BLaER1 (cell line): ENCODE data around the gene JPT2.
"Not testable (repeated sequence)": the region's sequence is repeated elsewhere in the genome, so short reads cannot be mapped to it uniquely, and the experiment has no call there.

Experiments used
- H3K27ac ChIP-seq: shearing (Covaris generic); formaldehyde crosslinking; 2 replicates; pipeline ENCODE4 v1.8.1; 2022
- H3K27me3 ChIP-seq: shearing (Covaris generic); formaldehyde crosslinking; 2 replicates; pipeline ENCODE4 v1.8.1; 2022
- H3K36me3 ChIP-seq: shearing (Covaris generic); formaldehyde crosslinking; 2 replicates; pipeline ENCODE4 v1.8.1; 2022
- H3K4me1 ChIP-seq: shearing (Covaris generic); formaldehyde crosslinking; 2 replicates; pipeline ENCODE4 v1.8.1; 2022
- H3K4me2 ChIP-seq: shearing (Covaris generic); formaldehyde crosslinking; 2 replicates; pipeline ENCODE4 v1.8.1; 2022
- H3K4me3 ChIP-seq: shearing (Covaris generic); formaldehyde crosslinking; 2 replicates; pipeline ENCODE4 v1.8.1; 2022
- H3K9ac ChIP-seq: shearing (Covaris generic); formaldehyde crosslinking; 2 replicates; pipeline ENCODE4 v1.8.1; 2022
- H3K9me3 ChIP-seq: shearing (Covaris generic); formaldehyde crosslinking; 2 replicates; pipeline ENCODE4 v1.8.1; 2022
- H4K20me1 ChIP-seq: shearing (Covaris generic); formaldehyde crosslinking; 2 replicates; pipeline ENCODE4 v1.8.1; 2022
- Cebpa-rat ChIP-seq: shearing (Covaris generic); IDR thresholded peaks from 2 replicates; pipeline ENCODE4 v1.8.1; 2022

The JPT2 gene

GRCh38 chr16:1687427-1688316 is 9.6 kb downstream of the JPT2 start:
- Histone ChIP-seq H4K20me1 (peaks cover 99% of the 10 kb centered on the region), H3K4me2 (no peak overlapping the region), H3K27ac (no peak overlapping the region), H3K4me3 (no peak overlapping the region), H3K9ac (no peak overlapping the region), H3K9me3 (no peaks in the 10 kb centered on the region), H3K36me3 (peaks cover 100% of the 10 kb centered on the region), H3K4me1 (no peaks in the 10 kb centered on the region), H3K27me3 (no peaks in the 10 kb centered on the region)
- TF ChIP-seq Cebpa-rat = no peak

- H3K4me2 ChIP-seq = no peak overlapping the region
- no peak overlapping the region for H3K27ac ChIP-seq
- no peak for TF ChIP-seq Cebpa-rat
- H3K9me3 ChIP-seq = no peaks in the 10 kb centered on the region
- H3K4me3 ChIP-seq = no peak overlapping the region
- peaks cover 100% of the 10 kb centered on the region for H3K36me3 ChIP-seq
- H3K27me3 ChIP-seq = no peaks in the 10 kb centered on the region
- no peak overlapping the region for H3K9ac ChIP-seq
- no peaks in the 10 kb centered on the region for H3K4me1 ChIP-seq
- peaks cover 99% of the 10 kb centered on the region for H4K20me1 ChIP-seq
Observed at GRCh38 chr16:1688807-1689560, 10.9 kb downstream of the JPT2 start.

GRCh38 chr16:1689853-1690252 is 11.8 kb downstream of the JPT2 start:
- no peak for TF ChIP-seq Cebpa-rat
- Histone ChIP-seq H4K20me1 (peaks cover 99% of the 10 kb centered on the region), H3K4me2 (no peak overlapping the region), H3K9ac (no peak overlapping the region), H3K9me3 (no peaks in the 10 kb centered on the region), H3K4me3 (no peak overlapping the region), H3K27ac (no peak overlapping the region), H3K36me3 (peaks cover 100% of the 10 kb centered on the region), H3K27me3 (no peaks in the 10 kb centered on the region), H3K4me1 (no peaks in the 10 kb centered on the region)

GRCh38 chr16:1690810-1691209 is 12.7 kb downstream of the JPT2 start:
- Histone ChIP-seq H3K4me2 (no peak overlapping the region), H3K9me3 (no peaks in the 10 kb centered on the region), H3K9ac (no peak overlapping the region), H3K36me3 (peaks cover 100% of the 10 kb centered on the region), H3K4me3 (no peak overlapping the region), H3K27me3 (no peaks in the 10 kb centered on the region), H3K27ac (no peak overlapping the region), H3K4me1 (no peaks in the 10 kb centered on the region), H4K20me1 (peaks cover 99% of the 10 kb centered on the region)
- no peak for TF ChIP-seq Cebpa-rat

- peaks cover 99% of the 10 kb centered on the region for H4K20me1 ChIP-seq
- H3K27me3 ChIP-seq = no peaks in the 10 kb centered on the region
- no peaks in the 10 kb centered on the region for H3K4me1 ChIP-seq
- H3K36me3 ChIP-seq = peaks cover 100% of the 10 kb centered on the region
- TF ChIP-seq Cebpa-rat = no peak
- H3K9ac ChIP-seq = no peak overlapping the region
- H3K4me3 ChIP-seq = no peak overlapping the region
- H3K9me3 ChIP-seq = no peaks in the 10 kb centered on the region
- H3K4me2 ChIP-seq = no peak overlapping the region
- no peak overlapping the region for H3K27ac ChIP-seq
Observed at GRCh38 chr16:1691276-1691675, 13.2 kb downstream of the JPT2 start.

- Histone ChIP-seq H3K4me1 (no peaks in the 10 kb centered on the region), H3K9me3 (no peaks in the 10 kb centered on the region), H3K27ac (no peak overlapping the region), H4K20me1 (peaks cover 99% of the 10 kb centered on the region), H3K9ac (no peak overlapping the region), H3K36me3 (peaks cover 100% of the 10 kb centered on the region), H3K4me2 (no peak overlapping the region), H3K27me3 (no peaks in the 10 kb centered on the region), H3K4me3 (no peak overlapping the region)
- TF ChIP-seq Cebpa-rat = no peak
Observed at GRCh38 chr16:1691956-1692355, 13.9 kb downstream of the JPT2 start.

- Histone ChIP-seq H3K4me3 (no peak overlapping the region), H3K4me1 (no peaks in the 10 kb centered on the region), H3K36me3 (peaks cover 100% of the 10 kb centered on the region), H3K4me2 (no peak overlapping the region), H3K9me3 (no peaks in the 10 kb centered on the region), H3K27ac (no peak overlapping the region), H3K27me3 (no peaks in the 10 kb centered on the region), H4K20me1 (peaks cover 94% of the 10 kb centered on the region), H3K9ac (no peak overlapping the region)
- no peak for TF ChIP-seq Cebpa-rat
Observed at GRCh38 chr16:1696863-1697262, 18.8 kb downstream of the JPT2 start.

- Histone ChIP-seq H3K4me3 (no peak overlapping the region), H3K27me3 (no peaks in the 10 kb centered on the region), H3K4me1 (no peaks in the 10 kb centered on the region), H3K9me3 (no peaks in the 10 kb centered on the region), H3K36me3 (peaks cover 100% of the 10 kb centered on the region), H3K9ac (no peak overlapping the region), H3K4me2 (no peak overlapping the region), H4K20me1 (peaks cover 75% of the 10 kb centered on the region), H3K27ac (no peak overlapping the region)
- TF ChIP-seq Cebpa-rat = no peak
Observed at GRCh38 chr16:1698680-1699079, 20.6 kb downstream of the JPT2 start.

- peaks cover 60% of the 10 kb centered on the region for H4K20me1 ChIP-seq
- no peaks in the 10 kb centered on the region for H3K9me3 ChIP-seq
- no peaks in the 10 kb centered on the region for H3K27me3 ChIP-seq
- peaks cover 84% of the 10 kb centered on the region for H3K36me3 ChIP-seq
- H3K4me3 ChIP-seq = no peak overlapping the region
- no peak overlapping the region for H3K9ac ChIP-seq
- TF ChIP-seq Cebpa-rat = no peak
- no peak overlapping the region for H3K4me2 ChIP-seq
- H3K27ac ChIP-seq = no peak overlapping the region
- H3K4me1 ChIP-seq = peaks cover 11% of the 10 kb centered on the region
Observed at GRCh38 chr16:1700246-1700645, 22.2 kb downstream of the JPT2 start.

- Histone ChIP-seq H3K9ac (0 out of 2 replicates have a peak overlapping the region, but pooled peaks have one; percentile 12), H3K4me3 (no peak overlapping the region), H4K20me1 (peaks cover 49% of the 10 kb centered on the region), H3K4me1 (peaks cover 12% of the 10 kb centered on the region), H3K27me3 (no peaks in the 10 kb centered on the region), H3K4me2 (no peak overlapping the region), H3K27ac (no peak overlapping the region), H3K9me3 (no peaks in the 10 kb centered on the region), H3K36me3 (peaks cover 73% of the 10 kb centered on the region)
- TF ChIP-seq Cebpa-rat = no peak
Observed at GRCh38 chr16:1701216-1701878, 23.3 kb downstream of the JPT2 start.

- not testable (repeated sequence) for H3K27me3 ChIP-seq, H3K9me3 ChIP-seq
- peaks cover 47% of the 10 kb centered on the region for H4K20me1 ChIP-seq
- H3K36me3 ChIP-seq = peaks cover 56% of the 10 kb centered on the region
- H3K9ac ChIP-seq = peak overlapping the region; percentile 96
- H3K4me3 ChIP-seq = peak overlapping the region; percentile 97
- H3K27ac ChIP-seq = peak overlapping the region; percentile 81
- H3K4me1 ChIP-seq = peaks cover 44% of the 10 kb centered on the region
- peak overlapping the region; percentile 95 for H3K4me2 ChIP-seq
Observed at GRCh38 chr16:1705324-1705687, 27.2 kb downstream of the JPT2 start.
